Cardiac muscle cell (in vitro differentiated cells and primary cell): ENCODE results near the gene NPPA. TPM values are rescaled to one million over a fixed set of nuclear protein-coding genes. Genes with fewer than 3 reads are reported as not detected.

Experiments
- DNase-seq, 2 donors: peaks; one replicate each; pipeline versions ENCODE4 v3.0.0 to v3.0.0-alpha.2; 2010 to 2017; ENCODE audit warnings: low read depth in 1 of 2, low spot score in 1 of 2
- H3K27ac ChIP-seq: fragments of 200-600 bp; sonication (generic); 2 replicates; pipeline ENCODE4 v1.5.1; 2016
- H3K27me3 ChIP-seq: fragments of 200-600 bp; sonication (generic); 2 replicates; pipeline ENCODE4 v1.6.0; 2016; ENCODE audit warnings: control low read depth
- H3K36me3 ChIP-seq: fragments of 200-600 bp; sonication (generic); 2 replicates; pipeline ENCODE4 v1.5.1; 2016; ENCODE audit warnings: control low read depth
- H3K4me1 ChIP-seq: fragments of 200-600 bp; sonication (generic); 2 replicates; pipeline ENCODE4 v1.8.1; 2017; ENCODE audit warnings: low read depth, mild to moderate bottlenecking, mixed run types
- H3K4me3 ChIP-seq: fragments of 200-600 bp; sonication (generic); 2 replicates; pipeline ENCODE4 v1.5.1; 2016; ENCODE audit warnings: mild to moderate bottlenecking
- H3K9me3 ChIP-seq: fragments of 200-600 bp; sonication (generic); 2 replicates; pipeline ENCODE4 v1.5.1; 2017; ENCODE audit warnings: low read depth, mild to moderate bottlenecking, control low read depth
- polyA plus RNA-seq: library from polyadenylated mRNA; unstranded; fragments of >200 nt; fragmentation: Nextera tagmentation; extraction: Ambion mirVana; gene quantifications from 2 replicates; pipeline ENCODE4 v1.2.1, GENCODE V29; 2016
- total RNA-seq: library from RNA; depleted of rRNA; stranded (reverse); fragments of >200 nt; gene quantifications from 2 replicates; pipeline ENCODE4 v1.2.3, GENCODE V29; 2016
- TF ChIP-seq, protein P1 (sequence below): IDR thresholded peaks from 2 replicates; pipeline ENCODE4 v1.5.1; 2012; ENCODE audit warnings: low read depth, mild to moderate bottlenecking, low read length

NPPA gene
- total and polyA plus RNA-seq, 2 experiments from 2014 or later: 57.5 to 601 TPM

DNA sequence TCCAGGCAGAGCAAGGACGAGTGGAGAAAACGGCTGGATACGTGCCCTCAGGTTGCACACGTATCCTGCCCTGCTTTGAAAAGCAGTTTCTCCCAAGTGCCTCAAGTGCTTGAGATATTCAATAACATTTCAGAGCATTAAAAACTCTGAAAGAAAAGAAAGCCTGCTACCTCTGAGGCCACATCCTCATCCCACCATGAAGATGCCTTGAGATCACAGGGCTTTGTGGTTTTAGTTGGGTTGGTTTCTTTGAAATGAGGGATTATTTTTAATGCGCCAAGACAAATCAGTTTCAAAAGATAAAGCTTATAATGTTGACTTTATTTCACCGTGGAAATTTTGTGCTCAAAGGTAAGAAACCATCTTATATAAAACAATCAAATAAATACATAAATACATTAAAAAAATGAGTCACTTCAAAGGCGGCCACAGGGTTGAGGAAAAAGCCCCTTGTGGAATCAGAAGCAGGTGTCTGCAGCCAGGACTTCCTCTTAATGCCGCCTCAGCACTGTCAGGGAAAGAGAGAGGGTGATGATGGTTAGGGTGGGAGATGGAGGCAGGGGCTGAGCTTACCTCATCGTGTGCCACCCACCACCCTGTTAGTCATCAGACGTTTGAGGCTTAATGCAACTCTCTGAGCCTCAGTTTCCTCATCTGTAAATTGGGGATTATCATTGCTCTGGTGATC lies 9.7 kb upstream of the NPPA start:
- TF ChIP-seq, protein P1, sequence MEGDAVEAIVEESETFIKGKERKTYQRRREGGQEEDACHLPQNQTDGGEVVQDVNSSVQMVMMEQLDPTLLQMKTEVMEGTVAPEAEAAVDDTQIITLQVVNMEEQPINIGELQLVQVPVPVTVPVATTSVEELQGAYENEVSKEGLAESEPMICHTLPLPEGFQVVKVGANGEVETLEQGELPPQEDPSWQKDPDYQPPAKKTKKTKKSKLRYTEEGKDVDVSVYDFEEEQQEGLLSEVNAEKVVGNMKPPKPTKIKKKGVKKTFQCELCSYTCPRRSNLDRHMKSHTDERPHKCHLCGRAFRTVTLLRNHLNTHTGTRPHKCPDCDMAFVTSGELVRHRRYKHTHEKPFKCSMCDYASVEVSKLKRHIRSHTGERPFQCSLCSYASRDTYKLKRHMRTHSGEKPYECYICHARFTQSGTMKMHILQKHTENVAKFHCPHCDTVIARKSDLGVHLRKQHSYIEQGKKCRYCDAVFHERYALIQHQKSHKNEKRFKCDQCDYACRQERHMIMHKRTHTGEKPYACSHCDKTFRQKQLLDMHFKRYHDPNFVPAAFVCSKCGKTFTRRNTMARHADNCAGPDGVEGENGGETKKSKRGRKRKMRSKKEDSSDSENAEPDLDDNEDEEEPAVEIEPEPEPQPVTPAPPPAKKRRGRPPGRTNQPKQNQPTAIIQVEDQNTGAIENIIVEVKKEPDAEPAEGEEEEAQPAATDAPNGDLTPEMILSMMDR: no peak
- peaks cover 3% of the 10 kb centered on the region for H3K4me1 ChIP-seq
- H3K4me3 ChIP-seq: no peak overlapping the region
- no peaks in the 10 kb centered on the region for H3K36me3 ChIP-seq
- H3K27ac ChIP-seq: no peak overlapping the region
- DNase-seq: no peak
- peaks cover 36% of the 10 kb centered on the region for H3K27me3 ChIP-seq
- H3K9me3 ChIP-seq: no peaks in the 10 kb centered on the region

DNA sequence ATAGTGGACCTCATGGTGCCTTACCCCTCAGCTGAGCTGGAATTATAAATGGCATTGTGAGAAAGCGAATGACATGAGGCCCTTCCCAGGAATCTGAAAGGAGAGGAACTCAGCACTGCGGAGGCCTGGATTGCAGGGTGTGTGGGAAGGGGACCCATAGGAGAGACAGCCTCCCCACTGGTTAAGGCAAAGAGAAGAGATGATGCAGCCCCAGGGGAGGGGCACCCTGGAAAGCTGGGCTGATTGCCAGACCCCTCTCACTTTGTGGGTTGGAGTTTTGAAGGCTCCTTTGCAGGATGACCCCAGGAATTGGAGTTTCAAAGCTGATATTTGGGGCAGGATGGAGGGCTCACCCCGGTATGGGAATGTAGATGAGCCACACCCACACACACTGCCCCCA lies 9.1 kb upstream of the NPPA start:
- DNase-seq: no peak
- Histone ChIP-seq H3K27ac (no peak overlapping the region), H3K4me3 (no peak overlapping the region), H3K9me3 (no peaks in the 10 kb centered on the region), H3K27me3 (peaks cover 30% of the 10 kb centered on the region), H3K4me1 (peaks cover 3% of the 10 kb centered on the region), H3K36me3 (no peaks in the 10 kb centered on the region)
- TF ChIP-seq, protein P1: no peak

DNA sequence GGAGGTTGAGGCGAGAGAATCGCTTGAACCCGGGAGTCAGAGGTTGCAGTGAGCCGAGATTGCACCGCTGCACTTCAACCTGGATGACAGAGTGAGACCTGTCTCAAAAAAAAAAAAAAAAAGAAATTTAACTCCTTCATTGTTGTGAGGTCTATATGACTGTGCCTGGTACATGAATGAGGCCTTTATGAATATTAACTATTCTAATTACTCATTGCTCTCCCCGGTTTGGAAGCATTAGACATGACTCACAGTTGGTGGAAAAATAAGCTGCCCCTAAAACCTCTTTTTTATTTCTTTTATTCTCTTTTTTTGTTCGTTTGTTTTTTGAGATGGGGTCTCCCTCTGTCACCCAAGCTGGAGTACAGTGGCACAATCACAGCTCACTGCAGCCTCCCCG lies 7.8 kb upstream of the NPPA start:
- TF ChIP-seq, protein P1: no peak
- no peaks in the 10 kb centered on the region for H3K9me3 ChIP-seq
- H3K27me3 ChIP-seq: peaks cover 24% of the 10 kb centered on the region
- no peaks in the 10 kb centered on the region for H3K36me3 ChIP-seq
- H3K27ac ChIP-seq: no peak overlapping the region
- H3K4me1 ChIP-seq: peaks cover 3% of the 10 kb centered on the region
- H3K4me3 ChIP-seq: no peak overlapping the region
- no peak for DNase-seq

DNA sequence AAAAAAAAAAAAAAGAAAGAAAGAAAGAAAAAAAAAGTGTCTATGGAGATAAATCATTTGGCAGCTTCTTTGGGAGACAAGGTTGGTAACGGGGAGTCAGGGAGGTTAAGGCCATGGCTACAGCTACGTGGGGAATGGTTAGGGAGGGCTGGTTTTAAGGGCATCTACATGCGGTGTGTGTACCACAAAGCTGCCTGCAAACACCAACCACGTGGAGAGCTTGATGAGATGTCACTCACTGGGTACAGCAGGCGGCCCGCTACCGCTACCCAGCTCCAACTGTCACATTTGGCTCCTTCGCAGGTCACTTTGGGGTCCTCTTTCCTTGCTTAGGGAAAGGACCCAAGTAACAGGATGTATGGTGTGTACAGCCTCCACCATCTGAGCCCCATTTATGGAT lies 6.9 kb upstream of the NPPA start:
- Histone ChIP-seq H3K4me3 (no peak overlapping the region), H3K36me3 (no peaks in the 10 kb centered on the region), H3K4me1 (peaks cover 3% of the 10 kb centered on the region), H3K9me3 (no peaks in the 10 kb centered on the region), H3K27ac (no peak overlapping the region), H3K27me3 (peaks cover 24% of the 10 kb centered on the region)
- TF ChIP-seq, protein P1: no peak
- DNase-seq: no peak

DNA sequence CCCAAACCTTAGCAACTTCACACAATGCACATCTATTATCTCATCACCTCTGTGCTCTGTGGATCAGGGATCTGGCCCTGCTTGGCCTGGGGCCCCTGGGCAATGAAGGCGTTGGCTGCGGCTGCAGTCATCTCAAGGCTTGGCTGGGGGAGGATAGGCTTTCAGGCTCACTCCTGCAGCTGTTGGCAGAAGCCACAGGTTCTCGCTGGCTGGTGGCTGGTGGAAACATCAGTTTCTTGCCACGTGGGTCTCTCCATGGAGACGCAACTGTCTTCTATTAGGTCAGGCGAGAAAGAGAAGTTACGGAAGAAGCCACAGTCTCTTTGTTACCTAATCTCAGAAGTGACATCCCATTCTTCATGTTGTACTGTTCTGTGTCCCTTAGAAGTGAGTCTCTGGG lies 3.6 kb upstream of the NPPA start:
- Histone ChIP-seq H3K27ac (no peak overlapping the region), H3K36me3 (no peaks in the 10 kb centered on the region), H3K4me1 (peaks cover 17% of the 10 kb centered on the region), H3K9me3 (no peaks in the 10 kb centered on the region), H3K4me3 (no peak overlapping the region), H3K27me3 (no peaks in the 10 kb centered on the region)
- TF ChIP-seq, protein P1: no peak
- DNase-seq: no peak
